ENCODE results near the gene GABBR2.

GABBR2 gene

GRCh38 chr9:98329281-98329680 lies 379.5 kb downstream of the GABBR2 start:
- peak in 1 of 2 donors; percentile 34 for DNase-seq (ENCODE audit: low read depth in 2 of 2)
- TF ChIP-seq, protein P1, sequence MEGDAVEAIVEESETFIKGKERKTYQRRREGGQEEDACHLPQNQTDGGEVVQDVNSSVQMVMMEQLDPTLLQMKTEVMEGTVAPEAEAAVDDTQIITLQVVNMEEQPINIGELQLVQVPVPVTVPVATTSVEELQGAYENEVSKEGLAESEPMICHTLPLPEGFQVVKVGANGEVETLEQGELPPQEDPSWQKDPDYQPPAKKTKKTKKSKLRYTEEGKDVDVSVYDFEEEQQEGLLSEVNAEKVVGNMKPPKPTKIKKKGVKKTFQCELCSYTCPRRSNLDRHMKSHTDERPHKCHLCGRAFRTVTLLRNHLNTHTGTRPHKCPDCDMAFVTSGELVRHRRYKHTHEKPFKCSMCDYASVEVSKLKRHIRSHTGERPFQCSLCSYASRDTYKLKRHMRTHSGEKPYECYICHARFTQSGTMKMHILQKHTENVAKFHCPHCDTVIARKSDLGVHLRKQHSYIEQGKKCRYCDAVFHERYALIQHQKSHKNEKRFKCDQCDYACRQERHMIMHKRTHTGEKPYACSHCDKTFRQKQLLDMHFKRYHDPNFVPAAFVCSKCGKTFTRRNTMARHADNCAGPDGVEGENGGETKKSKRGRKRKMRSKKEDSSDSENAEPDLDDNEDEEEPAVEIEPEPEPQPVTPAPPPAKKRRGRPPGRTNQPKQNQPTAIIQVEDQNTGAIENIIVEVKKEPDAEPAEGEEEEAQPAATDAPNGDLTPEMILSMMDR (IDR thresholded peaks at IDR 0.05; ENCODE audit: low read depth, low read length), result no peak
- no peak overlapping the region for H3K4me3 ChIP-seq (replicated peaks in 1 of 2; ENCODE audit: low read depth in 2 of 2, low read length in 2 of 2)

DNA sequence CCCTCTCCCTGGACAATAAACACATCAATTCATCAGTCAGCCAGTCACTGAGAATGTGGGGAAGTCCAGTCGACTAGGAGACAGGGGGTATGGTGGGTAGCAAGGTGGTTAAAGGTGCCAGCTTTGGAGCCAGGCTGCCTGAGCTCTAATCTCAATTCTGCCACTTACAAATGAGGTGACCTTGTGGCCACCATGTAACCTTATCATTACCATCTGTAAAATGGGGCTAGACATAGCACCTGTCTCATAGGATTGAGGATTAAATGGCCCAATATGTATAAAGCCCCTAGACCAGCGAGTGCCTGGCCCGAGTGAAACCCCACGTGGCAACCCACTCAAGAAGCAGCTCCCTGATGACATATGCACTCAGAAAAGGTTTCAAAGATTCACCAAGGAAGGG lies 380.0 kb downstream of the GABBR2 start:
- TF ChIP-seq, protein P1 (IDR thresholded peaks at IDR 0.05; ENCODE audit: low read depth, low read length), result no peak
- DNase-seq (ENCODE audit: low read depth in 2 of 2), result no peak

DNA sequence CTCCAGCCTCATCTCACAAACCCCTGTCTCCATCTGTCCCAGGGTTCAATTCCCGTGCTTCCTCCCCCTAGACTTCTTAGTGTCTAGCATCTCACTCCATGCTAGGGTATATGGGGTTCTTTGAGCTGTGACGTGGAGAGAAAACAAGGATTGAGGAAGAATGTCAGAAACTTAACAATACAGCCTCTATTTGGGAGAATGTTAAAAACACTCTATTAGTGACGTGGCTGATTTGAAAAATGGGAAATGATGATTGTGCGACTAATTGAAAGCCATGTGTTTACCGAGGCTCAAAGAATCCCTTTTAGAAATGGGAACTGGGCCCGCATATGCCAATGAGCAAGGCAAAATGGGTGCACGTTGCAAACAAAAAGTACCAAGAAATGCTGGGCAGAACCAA lies 380.6 kb downstream of the GABBR2 start:
- DNase-seq (ENCODE audit: low read depth in 2 of 2), result no peak
- TF ChIP-seq, protein P1 (IDR thresholded peaks at IDR 0.05; ENCODE audit: low read depth, low read length), result no peak
- H3K4me3 ChIP-seq (replicated peaks in 1 of 2; ENCODE audit: low read depth in 2 of 2, low read length in 2 of 2), result no peak overlapping the region

More for the DNA sequence above, 380.0 kb downstream of the GABBR2 start:
- no peak overlapping the region for H3K4me3 ChIP-seq (replicated peaks in 1 of 2; ENCODE audit: low read depth in 2 of 2, low read length in 2 of 2)

- TF ChIP-seq, protein P1 (IDR thresholded peaks at IDR 0.05; ENCODE audit: low read depth, low read length), result no peak
- DNase-seq (ENCODE audit: low read depth in 2 of 2), result no peak
- H3K4me3 ChIP-seq (replicated peaks in 1 of 2; ENCODE audit: low read depth in 2 of 2, low read length in 2 of 2), result no peak overlapping the region
These were observed 381.5 kb downstream of the GABBR2 start for GRCh38 chr9:98327249-98327561.

GRCh38 chr9:98326459-98327248 lies 382.1 kb downstream of the GABBR2 start:
- TF ChIP-seq, protein P1 (IDR thresholded peaks at IDR 0.05; ENCODE audit: low read depth, low read length), result no peak
- peak; percentile 52 to 77 for DNase-seq (ENCODE audit: low read depth in 2 of 2)
- no peak overlapping the region for H3K4me3 ChIP-seq (replicated peaks in 1 of 2; ENCODE audit: low read depth in 2 of 2, low read length in 2 of 2)

- TF ChIP-seq, protein P1 (IDR thresholded peaks at IDR 0.05; ENCODE audit: low read depth, low read length), result no peak
These were observed 383.9 kb downstream of the GABBR2 start for GRCh38 chr9:98324801-98325200.

GRCh38 chr9:98323831-98324135 lies 385.0 kb downstream of the GABBR2 start:
- H3K4me3 ChIP-seq (replicated peaks in 1 of 2; ENCODE audit: low read depth in 2 of 2, low read length in 2 of 2), result no peak overlapping the region
- no peak for DNase-seq (ENCODE audit: low read depth in 2 of 2)
- TF ChIP-seq, protein P1 (IDR thresholded peaks at IDR 0.05; ENCODE audit: low read depth, low read length), result no peak

More at GRCh38 chr9:98324801-98325200, 383.9 kb downstream of the GABBR2 start:
- no peak for DNase-seq (ENCODE audit: low read depth in 2 of 2)
- H3K4me3 ChIP-seq (replicated peaks in 1 of 2; ENCODE audit: low read depth in 2 of 2, low read length in 2 of 2), result no peak overlapping the region
